Esophagus squamous epithelium (tissue), 4 donors: ENCODE results near the gene RDH5.

Experiments
- CTCF ChIP-seq, 6 experiments: fragments of 450-650 bp in 4 of 6; fragments of 200-600 bp in 2 of 6; sonication (generic) in 2 of 6; IDR thresholded peaks; one replicate each; pipeline ENCODE4 v1.5.1; 2016 to 2019; ENCODE audit warnings: antibody characterized with exemption in 6 of 6, mild to moderate bottlenecking in 4 of 6, moderate library complexity in 4 of 6
- POLR2A ChIP-seq, 4 donors: fragments of 450-650 bp; IDR thresholded peaks; one replicate each; pipeline ENCODE4 v1.6.1; 2017; ENCODE audit warnings: antibody characterized with exemption in 4 of 4, mild to moderate bottlenecking in 4 of 4, moderate library complexity in 3 of 4

GRCh38 chr12:55712700-55713415 lies 7.3 kb upstream of the RDH5 start:
- TF ChIP-seq CTCF (IDR thresholded peaks at IDR 0.05) (no peak), POLR2A (IDR thresholded peaks at IDR 0.05) (no peak)
